ENCODE data around the gene YWHAQ. TPM values are rescaled to one million over a fixed set of nuclear protein-coding genes. Genes with fewer than 3 reads are reported as not detected.
"Not testable (repeated sequence)": the region's sequence is repeated elsewhere in the genome, so short reads cannot be mapped to it uniquely, and the experiment has no call there.

Gene YWHAQ
- total RNA-seq, 1 donor from 2014 or later = 378 TPM

DNA sequence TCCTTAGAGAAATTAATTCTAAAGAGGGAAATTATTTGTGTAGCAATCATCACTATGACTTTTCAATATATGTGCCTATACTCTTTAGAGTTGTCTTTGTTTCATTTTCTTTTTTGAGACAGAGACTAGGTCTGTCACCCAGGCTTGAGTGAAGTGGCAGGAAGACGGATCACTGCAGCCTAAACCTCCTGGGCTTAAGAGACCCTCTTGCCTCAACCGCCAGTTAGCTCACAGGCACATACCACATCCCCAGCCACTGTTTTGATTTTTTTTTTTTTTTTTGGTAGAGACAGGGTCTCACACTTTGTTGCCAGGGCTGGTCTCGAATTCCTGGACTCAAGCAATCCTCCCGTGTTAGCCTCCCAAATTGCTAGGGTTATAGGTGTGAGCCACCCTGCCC lies 12.4 kb downstream of the YWHAQ start:
- Mint-ChIP-seq H3K9me3 (ENCODE audit: low read depth) (no peaks in the 10 kb centered on the region), H3K27ac (peak overlapping the region; percentile 43), H3K36me3 (ENCODE audit: insufficient read depth) (peaks cover 24% of the 10 kb centered on the region), H3K27me3 (no peaks in the 10 kb centered on the region), H3K4me1 (ENCODE audit: low read depth) (peaks cover 39% of the 10 kb centered on the region), H3K4me3 (ENCODE audit: low read depth) (no peak overlapping the region)
- TF ChIP-seq, protein P1, sequence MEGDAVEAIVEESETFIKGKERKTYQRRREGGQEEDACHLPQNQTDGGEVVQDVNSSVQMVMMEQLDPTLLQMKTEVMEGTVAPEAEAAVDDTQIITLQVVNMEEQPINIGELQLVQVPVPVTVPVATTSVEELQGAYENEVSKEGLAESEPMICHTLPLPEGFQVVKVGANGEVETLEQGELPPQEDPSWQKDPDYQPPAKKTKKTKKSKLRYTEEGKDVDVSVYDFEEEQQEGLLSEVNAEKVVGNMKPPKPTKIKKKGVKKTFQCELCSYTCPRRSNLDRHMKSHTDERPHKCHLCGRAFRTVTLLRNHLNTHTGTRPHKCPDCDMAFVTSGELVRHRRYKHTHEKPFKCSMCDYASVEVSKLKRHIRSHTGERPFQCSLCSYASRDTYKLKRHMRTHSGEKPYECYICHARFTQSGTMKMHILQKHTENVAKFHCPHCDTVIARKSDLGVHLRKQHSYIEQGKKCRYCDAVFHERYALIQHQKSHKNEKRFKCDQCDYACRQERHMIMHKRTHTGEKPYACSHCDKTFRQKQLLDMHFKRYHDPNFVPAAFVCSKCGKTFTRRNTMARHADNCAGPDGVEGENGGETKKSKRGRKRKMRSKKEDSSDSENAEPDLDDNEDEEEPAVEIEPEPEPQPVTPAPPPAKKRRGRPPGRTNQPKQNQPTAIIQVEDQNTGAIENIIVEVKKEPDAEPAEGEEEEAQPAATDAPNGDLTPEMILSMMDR (IDR thresholded peaks at IDR 0.05; ENCODE audit: unreplicated experiment) = no peak
- no peak for DNase-seq (ENCODE audit: low spot score, unreplicated experiment)

DNA sequence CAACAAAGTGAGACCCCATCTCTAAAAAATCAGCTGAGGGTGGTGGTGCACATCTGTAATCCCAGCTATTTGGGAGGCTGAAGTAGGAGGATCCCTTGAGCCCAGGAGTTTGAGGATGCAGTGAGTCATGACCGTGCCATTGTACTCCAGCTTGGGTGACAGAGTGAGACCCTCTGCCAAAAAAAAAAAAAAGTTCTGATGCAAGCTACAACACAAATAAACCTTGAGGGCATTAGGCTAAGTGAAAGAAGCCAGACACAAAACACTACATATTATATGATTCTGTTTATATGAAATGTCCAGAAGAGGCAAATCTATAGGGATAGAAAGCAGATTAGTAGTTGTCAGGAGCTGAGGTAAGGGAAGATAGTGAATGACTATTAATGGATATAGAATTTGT lies 13.0 kb downstream of the YWHAQ start:
- no peaks in the 10 kb centered on the region for H3K9me3 Mint-ChIP-seq (ENCODE audit: low read depth)
- H3K4me3 Mint-ChIP-seq (ENCODE audit: low read depth) = no peak overlapping the region
- H3K27ac Mint-ChIP-seq = no peak overlapping the region
- H3K27me3 Mint-ChIP-seq = no peaks in the 10 kb centered on the region
- TF ChIP-seq, protein P1 (IDR thresholded peaks at IDR 0.05; ENCODE audit: unreplicated experiment) = no peak
- DNase-seq (ENCODE audit: low spot score, unreplicated experiment) = no peak
- H3K36me3 Mint-ChIP-seq (ENCODE audit: insufficient read depth) = peaks cover 18% of the 10 kb centered on the region
- peaks cover 38% of the 10 kb centered on the region for H3K4me1 Mint-ChIP-seq (ENCODE audit: low read depth)

DNA sequence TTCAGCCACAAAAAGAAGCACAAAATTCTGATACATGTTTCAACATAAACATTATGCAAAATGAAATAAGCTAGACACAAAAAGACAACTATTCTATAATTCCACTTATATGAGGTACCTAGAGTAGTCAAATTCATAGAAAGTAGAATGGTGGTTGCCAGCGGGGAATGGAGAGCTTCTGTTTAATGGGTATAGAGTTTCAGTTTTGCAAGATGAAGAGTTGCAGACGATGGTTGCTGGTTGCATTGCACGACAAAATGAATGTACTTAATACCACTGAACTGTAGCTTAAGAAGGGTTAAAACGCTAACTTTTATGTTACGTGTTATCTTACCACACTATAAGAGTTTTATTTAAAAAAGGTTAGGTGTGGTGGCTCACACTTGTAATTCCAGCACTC lies 13.5 kb downstream of the YWHAQ start:
- H3K4me1 Mint-ChIP-seq (ENCODE audit: low read depth) = peaks cover 39% of the 10 kb centered on the region
- H3K9me3 Mint-ChIP-seq (ENCODE audit: low read depth) = no peaks in the 10 kb centered on the region
- H3K4me3 Mint-ChIP-seq (ENCODE audit: low read depth) = no peak overlapping the region
- no peaks in the 10 kb centered on the region for H3K27me3 Mint-ChIP-seq
- TF ChIP-seq, protein P1 (IDR thresholded peaks at IDR 0.05; ENCODE audit: unreplicated experiment) = no peak
- H3K36me3 Mint-ChIP-seq (ENCODE audit: insufficient read depth) = peaks cover 18% of the 10 kb centered on the region
- DNase-seq (ENCODE audit: low spot score, unreplicated experiment) = no peak
- H3K27ac Mint-ChIP-seq = no peak overlapping the region

DNA sequence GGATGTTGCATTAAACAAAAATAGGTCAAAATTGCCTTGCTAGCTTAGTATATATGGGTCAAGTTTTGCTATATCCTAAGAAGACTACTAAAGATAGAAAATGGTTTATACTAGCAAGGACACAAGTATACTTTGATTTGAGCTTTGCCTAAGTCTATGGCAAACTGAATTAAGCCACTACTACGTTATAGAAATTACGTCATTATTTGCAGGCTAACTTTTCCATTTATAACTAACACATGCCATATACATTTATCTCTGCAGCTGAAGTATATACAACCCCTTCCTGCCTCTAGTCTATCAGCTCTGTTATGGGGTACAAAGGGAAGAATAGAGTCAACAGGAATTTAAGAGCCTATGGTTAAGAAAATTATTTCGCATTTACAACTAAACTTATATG lies 16.2 kb downstream of the YWHAQ start:
- Mint-ChIP-seq H3K27ac (no peak overlapping the region), H3K27me3 (no peaks in the 10 kb centered on the region), H3K9me3 (ENCODE audit: low read depth) (no peaks in the 10 kb centered on the region), H3K4me1 (ENCODE audit: low read depth) (peaks cover 36% of the 10 kb centered on the region), H3K36me3 (ENCODE audit: insufficient read depth) (peaks cover 13% of the 10 kb centered on the region), H3K4me3 (ENCODE audit: low read depth) (no peak overlapping the region)
- TF ChIP-seq, protein P1 (IDR thresholded peaks at IDR 0.05; ENCODE audit: unreplicated experiment) = no peak
- no peak for DNase-seq (ENCODE audit: low spot score, unreplicated experiment)

DNA sequence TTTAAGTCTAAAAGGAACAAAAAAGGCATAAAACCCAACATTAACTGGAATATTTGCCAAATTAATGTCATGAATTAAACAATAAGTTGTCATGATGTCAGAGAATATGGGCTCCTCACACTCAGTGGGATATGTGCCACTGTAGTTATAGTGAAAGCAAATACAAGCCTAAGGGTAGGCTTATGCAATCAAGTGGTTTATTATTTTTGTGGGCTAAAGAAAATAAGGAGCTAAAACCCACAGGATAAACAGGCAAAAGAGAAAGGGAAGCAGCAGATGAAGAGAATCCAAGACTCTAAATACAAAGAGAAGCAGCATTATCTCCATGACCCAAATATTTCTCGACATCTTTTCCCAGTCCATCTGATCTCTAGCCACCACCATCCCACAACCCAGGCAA lies 17.5 kb downstream of the YWHAQ start:
- Mint-ChIP-seq H3K27me3 (no peaks in the 10 kb centered on the region), H3K9me3 (ENCODE audit: low read depth) (no peaks in the 10 kb centered on the region), H3K27ac (no peak overlapping the region)

DNA sequence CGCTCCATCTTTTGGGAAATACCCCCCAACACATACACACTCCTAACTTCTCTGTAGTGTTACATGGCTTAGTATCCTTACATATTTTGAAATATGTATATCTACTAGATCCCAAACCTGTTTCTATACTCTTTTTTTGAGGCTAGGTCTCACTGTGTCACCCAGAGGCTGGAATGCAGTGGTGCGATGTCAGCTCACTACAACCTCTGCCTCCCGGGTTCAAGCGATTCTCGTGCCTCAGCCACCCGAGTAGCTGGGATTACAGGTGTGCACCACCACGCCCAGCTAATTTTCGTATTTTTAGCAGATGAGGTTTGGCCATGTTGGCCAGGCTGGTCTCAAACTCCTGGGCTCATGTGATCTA lies 19.3 kb downstream of the YWHAQ start:
- DNase-seq (ENCODE audit: low spot score, unreplicated experiment); H3K36me3 Mint-ChIP-seq (ENCODE audit: insufficient read depth): not testable (repeated sequence)
- peaks cover 47% of the 10 kb centered on the region for H3K4me1 Mint-ChIP-seq (ENCODE audit: low read depth)

More for the DNA sequence above, 17.5 kb downstream of the YWHAQ start:
- DNase-seq (ENCODE audit: low spot score, unreplicated experiment) = no peak
- TF ChIP-seq, protein P1 (IDR thresholded peaks at IDR 0.05; ENCODE audit: unreplicated experiment) = no peak
- Mint-ChIP-seq H3K4me1 (ENCODE audit: low read depth) (peaks cover 41% of the 10 kb centered on the region), H3K36me3 (ENCODE audit: insufficient read depth) (peaks cover 13% of the 10 kb centered on the region), H3K4me3 (ENCODE audit: low read depth) (no peak overlapping the region)

More for the DNA sequence above, 19.3 kb downstream of the YWHAQ start:
- H3K4me3 Mint-ChIP-seq (ENCODE audit: low read depth); H3K9me3 Mint-ChIP-seq (ENCODE audit: low read depth); H3K27me3 Mint-ChIP-seq; H3K27ac Mint-ChIP-seq: not testable (repeated sequence)

Data from progenitor cell of endocrine pancreas (in vitro differentiated cells).